HepG2 (cell line): ENCODE measurements around the gene CAMKK1. TPM values are rescaled to one million over a fixed set of nuclear protein-coding genes. Genes with fewer than 3 reads are reported as not detected.

Experiments used
- BCL6 ChIP-seq: IDR thresholded peaks from 2 replicates; pipeline ENCODE4 v1.6.1; 2016; ENCODE audit warnings: missing genetic modification reagents, missing compliant biosample characterization
- GATAD2A ChIP-seq: IDR thresholded peaks from 2 replicates; pipeline ENCODE4 v1.6.1; 2016
- IRF9 ChIP-seq: sonication (generic); formaldehyde crosslinking; IDR thresholded peaks from 2 replicates; pipeline ENCODE4 v1.8.0; 2022; ENCODE audit warnings: missing genetic modification reagents, mild to moderate bottlenecking, borderline replicate concordance
- LRRFIP1 ChIP-seq: sonication (generic); formaldehyde crosslinking; conservative IDR thresholded peaks from 2 replicates; pipeline ENCODE4 v1.4.0; 2020; ENCODE audit warnings: missing genetic modification reagents
- MTF1 ChIP-seq: sonication (generic); formaldehyde crosslinking; IDR thresholded peaks from 2 replicates; pipeline ENCODE4 v1.5.0; 2020; ENCODE audit warnings: missing genetic modification reagents
- NR2C2 ChIP-seq: sonication (generic); formaldehyde crosslinking; IDR thresholded peaks from 2 replicates; pipeline ENCODE4 v1.4.0; 2020; ENCODE audit warnings: missing genetic modification reagents, mild to moderate bottlenecking, moderate library complexity, borderline replicate concordance
- PCBP1 ChIP-seq: fragments of 200-400 bp; formaldehyde crosslinking; IDR thresholded peaks from 2 replicates; pipeline ENCODE4 v1.6.1; 2017; ENCODE audit warnings: mild to moderate bottlenecking, low read depth, low read length, borderline replicate concordance
- POLR2G ChIP-seq: fragments of 200-400 bp; formaldehyde crosslinking; IDR thresholded peaks from 2 replicates; pipeline ENCODE4 v1.6.1; 2018; ENCODE audit warnings: mild to moderate bottlenecking, low read depth, low read length, moderate library complexity
- SALL1 ChIP-seq: sonication (generic); formaldehyde crosslinking; IDR thresholded peaks from 2 replicates; pipeline ENCODE4 v1.8.0; 2022; ENCODE audit warnings: mild to moderate bottlenecking, missing genetic modification reagents
- SMC3 ChIP-seq: IDR thresholded peaks from 2 replicates; pipeline ENCODE4 v1.6.1; 2011; ENCODE audit warnings: low read length, improper control_type of control experiment
- STAT5B ChIP-seq: sonication (generic); formaldehyde crosslinking; IDR thresholded peaks from 2 replicates; pipeline ENCODE4 v1.4.0; 2020; ENCODE audit warnings: missing genetic modification reagents
- TGIF2 ChIP-seq: IDR thresholded peaks from 2 replicates; pipeline ENCODE4 v1.6.1; 2016; ENCODE audit warnings: control low read depth, missing compliant biosample characterization
- ZFP36 ChIP-seq: fragments of 150-350 bp; IDR thresholded peaks from 2 replicates; pipeline ENCODE4 v1.6.1; 2018; ENCODE audit warnings: borderline replicate concordance, low read length, low read depth; ENCODE audit not compliant: partially characterized antibody
- ZFY ChIP-seq: sonication (generic); formaldehyde crosslinking; IDR thresholded peaks from 2 replicates; pipeline ENCODE4 v1.4.0; 2020; ENCODE audit warnings: missing genetic modification reagents
- ZNF230 ChIP-seq: sonication (generic); formaldehyde crosslinking; IDR thresholded peaks from 2 replicates; pipeline ENCODE4 v1.4.0; 2020; ENCODE audit warnings: mild to moderate bottlenecking, missing genetic modification reagents
- ZNF335 ChIP-seq: sonication (generic); formaldehyde crosslinking; IDR thresholded peaks from 2 replicates; pipeline ENCODE4 v1.4.0; 2020; ENCODE audit warnings: missing genetic modification reagents
- ZNF574 ChIP-seq: sonication (generic); formaldehyde crosslinking; IDR thresholded peaks from 2 replicates; pipeline ENCODE4 v1.4.0; 2020; ENCODE audit warnings: missing genetic modification reagents
- ZNF746 ChIP-seq: sonication (generic); formaldehyde crosslinking; IDR thresholded peaks from 2 replicates; pipeline ENCODE4 v1.8.0; 2022; ENCODE audit warnings: mild to moderate bottlenecking, missing genetic modification reagents
- ZNF75D ChIP-seq: sonication (generic); formaldehyde crosslinking; IDR thresholded peaks from 2 replicates; pipeline ENCODE4 v1.8.1; 2023; ENCODE audit warnings: missing genetic modification reagents, mild to moderate bottlenecking, borderline replicate concordance
- polyA plus RNA-seq, 8 experiments: library from polyadenylated mRNA; depleted of rRNA in 3 of 8; stranded (reverse) in 7 of 8; unstranded in 1 of 8; fragments of >200 nt; fragmentation: Illumina TruSeq in 4 of 8; extraction: Trizol in 4 of 8; gene quantifications; 2 replicates each; pipeline versions ENCODE4 v1.2.1 to v1.2.3, GENCODE V29; 2011 to 2016; ENCODE audit warnings: low read depth in 4 of 8, missing spikeins in 1 of 8, mixed read lengths in 1 of 8; ENCODE audit not compliant: insufficient read depth in 1 of 8
- total RNA-seq, 5 experiments: library from RNA; depleted of rRNA; stranded (reverse); fragments of >200 nt; fragmentation: Illumina TruSeq; extraction: Trizol; gene quantifications; 2 replicates each; pipeline ENCODE4 v1.2.3, GENCODE V29; 2016; ENCODE audit warnings: low read depth in 1 of 5
- TF ChIP-seq, protein P1 (sequence below), 2 experiments: fragments of 450-650 bp in 1 of 2; sonication (generic) in 1 of 2; formaldehyde crosslinking; IDR thresholded peaks; 2 replicates each; pipeline versions ENCODE4 v1.5.0 to v1.8.0; 2020 to 2022; ENCODE audit warnings: mild to moderate bottlenecking in 1 of 2, missing genetic modification reagents in 1 of 2
- TF ChIP-seq, protein P2 (sequence below): sonication (generic); formaldehyde crosslinking; IDR thresholded peaks from 2 replicates; pipeline ENCODE4 v1.5.0; 2020; ENCODE audit warnings: mild to moderate bottlenecking, missing genetic modification reagents

Gene CAMKK1
- total and polyA plus RNA-seq, 2 of the 13 experiments (the other 11 are each of a cell fraction or from before 2014, with no cell fraction given), result 1.5 to 1.6 TPM

DNA sequence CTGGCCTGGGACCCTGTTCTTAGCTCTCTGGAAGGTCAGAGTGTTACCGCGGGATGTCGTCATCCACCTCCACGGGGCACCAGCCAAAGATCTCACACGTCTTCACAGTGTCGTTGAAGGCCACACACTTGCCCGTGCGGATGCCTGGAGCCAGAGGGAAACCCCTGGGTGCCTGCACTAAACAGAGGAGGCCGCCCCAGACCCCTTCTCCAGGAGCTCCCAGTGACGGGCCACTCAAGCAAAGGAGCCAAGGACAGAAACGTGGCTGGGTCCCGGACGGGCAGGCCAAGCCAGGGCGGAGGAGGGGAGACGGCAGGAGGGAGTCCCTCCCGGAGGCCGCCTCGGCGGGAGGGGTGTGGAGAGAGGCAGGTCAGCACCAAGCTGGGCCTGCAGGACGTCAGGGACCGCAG is 11.0 kb upstream of the CAMKK1 start (continued):
- TF ChIP-seq, protein P1, sequence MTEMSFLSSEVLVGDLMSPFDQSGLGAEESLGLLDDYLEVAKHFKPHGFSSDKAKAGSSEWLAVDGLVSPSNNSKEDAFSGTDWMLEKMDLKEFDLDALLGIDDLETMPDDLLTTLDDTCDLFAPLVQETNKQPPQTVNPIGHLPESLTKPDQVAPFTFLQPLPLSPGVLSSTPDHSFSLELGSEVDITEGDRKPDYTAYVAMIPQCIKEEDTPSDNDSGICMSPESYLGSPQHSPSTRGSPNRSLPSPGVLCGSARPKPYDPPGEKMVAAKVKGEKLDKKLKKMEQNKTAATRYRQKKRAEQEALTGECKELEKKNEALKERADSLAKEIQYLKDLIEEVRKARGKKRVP (CRISPR knock-in tag; IDR thresholded peaks at IDR 0.05), result peak in 1 of 2 experiments; percentile 91; a peak in 2 of 4 replicates
- peak; percentile 54; the same call in 1 of the 2 replicates for TF ChIP-seq SALL1 (CRISPR knock-in tag)
- TF ChIP-seq, protein P2, sequence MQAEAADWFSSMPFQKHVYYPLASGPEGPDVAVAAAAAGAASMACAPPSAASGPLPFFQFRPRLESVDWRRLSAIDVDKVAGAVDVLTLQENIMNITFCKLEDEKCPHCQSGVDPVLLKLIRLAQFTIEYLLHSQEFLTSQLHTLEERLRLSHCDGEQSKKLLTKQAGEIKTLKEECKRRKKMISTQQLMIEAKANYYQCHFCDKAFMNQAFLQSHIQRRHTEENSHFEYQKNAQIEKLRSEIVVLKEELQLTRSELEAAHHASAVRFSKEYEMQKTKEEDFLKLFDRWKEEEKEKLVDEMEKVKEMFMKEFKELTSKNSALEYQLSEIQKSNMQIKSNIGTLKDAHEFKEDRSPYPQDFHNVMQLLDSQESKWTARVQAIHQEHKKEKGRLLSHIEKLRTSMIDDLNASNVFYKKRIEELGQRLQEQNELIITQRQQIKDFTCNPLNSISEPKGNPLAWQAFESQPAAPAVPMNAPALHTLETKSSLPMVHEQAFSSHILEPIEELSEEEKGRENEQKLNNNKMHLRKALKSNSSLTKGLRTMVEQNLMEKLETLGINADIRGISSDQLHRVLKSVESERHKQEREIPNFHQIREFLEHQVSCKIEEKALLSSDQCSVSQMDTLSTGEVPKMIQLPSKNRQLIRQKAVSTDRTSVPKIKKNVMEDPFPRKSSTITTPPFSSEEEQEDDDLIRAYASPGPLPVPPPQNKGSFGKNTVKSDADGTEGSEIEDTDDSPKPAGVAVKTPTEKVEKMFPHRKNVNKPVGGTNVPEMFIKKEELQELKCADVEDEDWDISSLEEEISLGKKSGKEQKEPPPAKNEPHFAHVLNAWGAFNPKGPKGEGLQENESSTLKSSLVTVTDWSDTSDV, result 0 out of 2 replicates have a peak, but pooled peaks have one; percentile 2
- peak; percentile 10; the same call in 1 of the 2 replicates for TF ChIP-seq GATAD2A (CRISPR knock-in tag)
- TF ChIP-seq SMC3, result no peak
- TF ChIP-seq ZFP36, result no peak
- peak; percentile 35 for TF ChIP-seq ZFY (CRISPR knock-in tag)
- TF ChIP-seq ZNF230 (CRISPR knock-in tag), result no peak
- no peak for TF ChIP-seq ZNF335
- peak; percentile 46; the same call in 1 of the 2 replicates for TF ChIP-seq NR2C2 (CRISPR knock-in tag)
- TF ChIP-seq BCL6 (CRISPR knock-in tag), result no peak
- no peak for TF ChIP-seq LRRFIP1 (CRISPR knock-in tag)
- TF ChIP-seq ZNF746 (CRISPR knock-in tag), result no peak
- TF ChIP-seq STAT5B, result no peak
- TF ChIP-seq ZNF75D (CRISPR knock-in tag), result no peak
- TF ChIP-seq IRF9, result no peak
- TF ChIP-seq ZNF574, result 0 out of 2 replicates have a peak, but pooled peaks have one; percentile 13
- TF ChIP-seq PCBP1, result no peak
- TF ChIP-seq MTF1 (CRISPR knock-in tag), result no peak
- 0 out of 2 replicates have a peak, but pooled peaks have one; percentile 27 for TF ChIP-seq POLR2G
- TF ChIP-seq TGIF2, result 0 out of 2 replicates have a peak, but pooled peaks have one; percentile 41
